Ascending aorta (tissue), 2 donors: ENCODE data around the gene COQ7. TPM values are rescaled to one million over a fixed set of nuclear protein-coding genes. Genes with fewer than 3 reads are reported as not detected.

Source experiments
- DNase-seq, 2 donors: peaks; one replicate each; pipeline ENCODE4 v3.0.0-alpha.2; 2019; ENCODE audit warnings: low spot score in 2 of 2
- H3K27ac ChIP-seq, 2 donors: fragments of 200-600 bp; sonication (generic); one replicate each; pipeline ENCODE4 v1.5.1; 2016 to 2017; ENCODE audit warnings: mild to moderate bottlenecking in 1 of 2
- H3K27me3 ChIP-seq: fragments of 200-600 bp; sonication (generic); one replicate; pipeline ENCODE4 v1.5.1; 2017
- H3K36me3 ChIP-seq, 2 donors: fragments of 200-600 bp; sonication (generic); one replicate each; pipeline ENCODE4 v1.5.1; 2016
- H3K4me1 ChIP-seq, 2 donors: fragments of 200-600 bp; sonication (generic); one replicate each; pipeline ENCODE4 v1.5.1; 2016 to 2017; ENCODE audit warnings: mild to moderate bottlenecking in 1 of 2
- H3K4me3 ChIP-seq, 2 donors: fragments of 200-600 bp; sonication (generic); one replicate each; pipeline ENCODE4 v1.5.1; 2016 to 2017; ENCODE audit warnings: mild to moderate bottlenecking in 1 of 2
- H3K9me3 ChIP-seq, 2 donors: fragments of 200-600 bp; sonication (generic); one replicate each; pipeline ENCODE4 v1.5.1; 2016
- intact Hi-C: fragments of 100-400 bp; cut with DNase I; formaldehyde crosslinking; loops from one replicate; pipeline ENCODE4 v1.15.1; 2023
- total RNA-seq: library from RNA; depleted of rRNA; stranded (reverse); fragments of >200 nt; gene quantifications from one replicate; pipeline ENCODE4 v1.1.0, GENCODE V29; 2016
- TF ChIP-seq, protein P1 (sequence below), 3 experiments: fragments of 200-600 bp in 2 of 3; fragments of 450-650 bp in 1 of 3; sonication (generic) in 2 of 3; IDR thresholded peaks; one replicate each; pipeline ENCODE4 v1.5.1; 2016 to 2019; ENCODE audit warnings: antibody characterized with exemption in 3 of 3, mild to moderate bottlenecking in 1 of 3, moderate library complexity in 1 of 3

The COQ7 gene
- total RNA-seq, 1 donor from 2014 or later: 3.1 TPM

DNA sequence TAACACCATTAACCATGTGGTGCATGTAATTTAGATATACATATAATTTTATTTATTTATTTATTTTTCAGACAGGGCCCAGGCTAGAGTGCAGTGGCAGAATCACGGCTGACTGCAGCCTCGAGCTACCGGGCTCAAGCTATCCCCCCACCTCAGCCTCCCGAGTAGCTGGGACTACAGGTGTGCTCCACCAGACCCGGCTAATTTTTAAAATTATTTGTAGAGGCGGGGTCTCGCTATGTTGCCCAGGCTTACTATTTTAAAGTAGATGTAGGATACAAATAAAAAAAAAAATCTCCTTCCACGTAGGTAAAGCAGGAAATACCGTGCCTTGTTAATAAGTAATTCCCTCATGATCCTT is 446 bp upstream of the COQ7 start:
- peak overlapping the region; percentile 96 to 99 for H3K27ac ChIP-seq

DNA sequence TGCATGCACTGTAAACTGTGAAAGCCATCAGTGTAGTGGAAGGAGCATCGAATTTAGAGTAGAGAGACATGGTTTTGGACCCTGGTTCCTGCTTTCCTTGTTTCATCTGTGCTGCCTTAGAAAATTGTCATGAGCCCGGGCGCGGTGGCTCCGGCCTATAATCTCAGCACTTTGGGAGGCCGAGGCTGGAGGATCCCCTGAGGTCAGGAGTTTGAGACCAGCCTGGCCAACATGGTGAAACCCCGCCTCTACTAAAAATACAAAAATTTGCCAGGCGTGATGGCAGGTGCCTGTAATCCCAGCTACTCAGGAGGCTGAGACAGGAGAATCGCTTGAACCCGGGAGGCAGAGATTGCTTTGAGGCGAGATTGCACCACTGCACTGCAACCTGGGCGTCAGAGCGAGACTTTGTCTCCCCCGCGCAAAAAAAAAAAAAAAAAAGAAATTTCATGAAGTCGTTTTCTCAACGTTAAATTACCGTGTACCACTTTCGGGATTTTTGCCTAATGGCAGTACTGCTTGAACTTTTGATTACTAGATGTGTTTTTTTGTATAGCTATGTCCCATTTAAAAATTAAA is 912 bp downstream of the COQ7 start:
- peak overlapping the region; percentile 96 to 99 for H3K27ac ChIP-seq
- H3K27me3 ChIP-seq: no peaks in the 10 kb centered on the region
- H3K36me3 ChIP-seq: peaks cover 5 to 10% of the 10 kb centered on the region in 2 donors
- intact Hi-C loops: loop anchor here (5.0 kb wide), 2 partner anchors 136 to 649 kb away; partner anchors contain the start of genes IQCK and KNOP1
- peak overlapping the region; percentile 71 to 85 for H3K4me3 ChIP-seq
- peak in 1 of 2 donors; percentile 64 for DNase-seq
- peaks cover 0 to 14% of the 10 kb centered on the region in 2 donors for H3K4me1 ChIP-seq
- TF ChIP-seq, protein P1, sequence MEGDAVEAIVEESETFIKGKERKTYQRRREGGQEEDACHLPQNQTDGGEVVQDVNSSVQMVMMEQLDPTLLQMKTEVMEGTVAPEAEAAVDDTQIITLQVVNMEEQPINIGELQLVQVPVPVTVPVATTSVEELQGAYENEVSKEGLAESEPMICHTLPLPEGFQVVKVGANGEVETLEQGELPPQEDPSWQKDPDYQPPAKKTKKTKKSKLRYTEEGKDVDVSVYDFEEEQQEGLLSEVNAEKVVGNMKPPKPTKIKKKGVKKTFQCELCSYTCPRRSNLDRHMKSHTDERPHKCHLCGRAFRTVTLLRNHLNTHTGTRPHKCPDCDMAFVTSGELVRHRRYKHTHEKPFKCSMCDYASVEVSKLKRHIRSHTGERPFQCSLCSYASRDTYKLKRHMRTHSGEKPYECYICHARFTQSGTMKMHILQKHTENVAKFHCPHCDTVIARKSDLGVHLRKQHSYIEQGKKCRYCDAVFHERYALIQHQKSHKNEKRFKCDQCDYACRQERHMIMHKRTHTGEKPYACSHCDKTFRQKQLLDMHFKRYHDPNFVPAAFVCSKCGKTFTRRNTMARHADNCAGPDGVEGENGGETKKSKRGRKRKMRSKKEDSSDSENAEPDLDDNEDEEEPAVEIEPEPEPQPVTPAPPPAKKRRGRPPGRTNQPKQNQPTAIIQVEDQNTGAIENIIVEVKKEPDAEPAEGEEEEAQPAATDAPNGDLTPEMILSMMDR (IDR thresholded peaks at IDR 0.05): no peak
- H3K9me3 ChIP-seq: no peaks in the 10 kb centered on the region

More for the DNA sequence above, 446 bp upstream of the COQ7 start:
- no peak for DNase-seq
- no peaks in the 10 kb centered on the region for H3K27me3 ChIP-seq
- intact Hi-C loops: loop anchor here (1.0 to 5.0 kb wide), 5 partner anchors 46 to 650 kb away; partner anchors contain the start of genes ARL6IP1, CCP110, GDE1 and IQCK
- no peaks in the 10 kb centered on the region for H3K9me3 ChIP-seq
- H3K4me3 ChIP-seq: peak overlapping the region in 1 of 2 donors; percentile 30
- H3K4me1 ChIP-seq: peaks cover 0 to 14% of the 10 kb centered on the region in 2 donors
- H3K36me3 ChIP-seq: peaks cover 0 to 1% of the 10 kb centered on the region in 2 donors
- TF ChIP-seq, protein P1 (IDR thresholded peaks at IDR 0.05): no peak

DNA sequence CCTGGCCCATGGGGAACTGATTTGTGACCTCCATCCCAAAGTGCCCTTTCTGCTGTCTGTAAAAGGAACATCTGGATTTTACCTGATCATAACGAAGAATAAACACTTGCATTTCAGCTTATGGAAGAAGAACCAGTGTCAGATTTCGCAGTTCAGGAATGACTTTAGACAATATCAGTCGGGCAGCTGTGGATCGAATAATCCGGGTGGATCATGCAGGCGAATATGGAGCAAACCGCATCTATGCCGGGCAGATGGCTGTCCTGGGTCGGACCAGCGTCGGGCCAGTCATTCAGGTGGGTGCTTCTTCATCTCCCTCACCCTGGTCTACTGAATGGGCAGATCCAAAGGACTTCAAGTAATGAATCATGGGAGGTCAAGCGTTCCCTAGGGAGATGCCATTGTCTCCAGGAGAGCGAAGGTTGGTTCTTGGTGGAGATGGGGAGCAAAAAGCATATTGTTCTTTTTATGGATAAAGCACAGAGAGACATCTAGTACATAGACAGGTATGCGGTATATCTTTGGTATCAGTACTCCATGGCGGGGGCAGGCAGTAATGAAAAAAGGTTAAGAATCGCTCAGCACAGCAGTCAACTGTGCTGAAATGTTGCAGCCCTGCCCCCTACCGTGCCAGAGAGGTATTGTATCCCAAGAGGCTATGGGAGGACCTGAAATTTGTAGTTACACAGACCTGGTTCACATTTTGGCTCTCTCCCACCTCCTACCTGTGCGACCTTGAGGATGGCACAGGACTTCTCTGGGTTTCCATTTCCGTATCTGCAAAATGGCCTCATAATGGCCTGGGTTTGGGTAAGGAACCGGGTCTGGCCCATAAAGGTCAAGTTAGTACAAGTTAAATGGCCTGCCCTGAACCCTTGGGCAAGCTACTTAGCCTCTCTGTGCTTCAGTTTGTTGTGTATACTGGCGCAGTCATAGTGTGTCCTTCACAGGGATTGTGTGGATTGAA is 4.7 kb downstream of the COQ7 start:
- Histone ChIP-seq H3K27ac (no peak overlapping the region), H3K4me1 (peaks cover 0 to 10% of the 10 kb centered on the region in 2 donors), H3K27me3 (no peaks in the 10 kb centered on the region), H3K36me3 (peaks cover 7 to 42% of the 10 kb centered on the region in 2 donors), H3K9me3 (no peaks in the 10 kb centered on the region), H3K4me3 (no peak overlapping the region)
- TF ChIP-seq, protein P1 (IDR thresholded peaks at IDR 0.05): peak; percentile 11 to 55 (median 38)
- intact Hi-C loops: loop anchor here (1.0 kb wide), 1 partner anchor 89 kb away; the partner anchor contains the start of gene TMC7
- peak in 1 of 2 donors; percentile 69 for DNase-seq

DNA sequence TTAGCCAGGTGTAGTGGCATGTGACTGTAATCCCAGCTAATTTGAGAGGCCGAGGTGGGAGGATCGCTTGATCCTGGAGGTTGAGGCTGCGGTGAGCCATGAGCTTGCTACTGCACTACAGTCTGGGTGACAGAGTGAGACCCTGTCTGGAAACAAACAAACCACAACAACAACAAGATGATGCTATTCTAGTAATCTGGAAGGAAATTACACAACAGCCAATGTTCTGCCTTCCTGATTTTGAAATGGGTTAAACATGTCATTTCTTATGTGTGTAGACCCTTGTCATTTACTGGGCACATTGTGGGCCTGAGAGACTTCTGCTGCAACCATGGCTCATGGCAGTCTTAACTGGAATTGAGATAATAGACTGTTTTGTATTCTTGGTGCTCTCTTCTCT is 5.9 kb downstream of the COQ7 start:
- no peak overlapping the region for H3K4me3 ChIP-seq
- H3K4me1 ChIP-seq: peaks cover 0 to 8% of the 10 kb centered on the region in 2 donors
- DNase-seq: no peak
- intact Hi-C loops: no loop called here
- H3K27me3 ChIP-seq: no peaks in the 10 kb centered on the region
- H3K36me3 ChIP-seq: peaks cover 18 to 53% of the 10 kb centered on the region in 2 donors
- H3K9me3 ChIP-seq: no peaks in the 10 kb centered on the region
- TF ChIP-seq, protein P1 (IDR thresholded peaks at IDR 0.05): no peak
- H3K27ac ChIP-seq: no peak overlapping the region

DNA sequence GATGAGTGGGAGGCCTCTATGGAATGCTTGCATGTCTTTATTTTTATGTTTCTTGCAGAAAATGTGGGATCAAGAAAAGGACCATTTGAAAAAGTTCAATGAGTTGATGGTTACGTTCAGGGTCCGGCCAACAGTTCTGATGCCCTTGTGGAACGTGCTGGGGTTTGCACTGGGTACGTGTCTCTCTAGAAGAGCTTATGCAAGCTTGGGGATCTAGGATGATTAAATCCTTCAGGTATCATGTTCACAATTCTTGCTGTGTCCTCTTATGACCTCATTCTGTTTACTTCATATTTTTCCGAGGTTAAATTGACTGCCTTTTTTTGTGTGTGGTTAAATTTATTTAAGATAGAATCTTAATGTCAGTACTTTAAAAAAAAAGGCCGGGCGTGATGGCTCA is 6.4 kb downstream of the COQ7 start:
- intact Hi-C loops: no loop called here
- DNase-seq: peak in 1 of 2 donors; percentile 3
- no peak overlapping the region for H3K4me3 ChIP-seq
- H3K36me3 ChIP-seq: peaks cover 23 to 58% of the 10 kb centered on the region in 2 donors
- H3K27ac ChIP-seq: no peak overlapping the region
- TF ChIP-seq, protein P1 (IDR thresholded peaks at IDR 0.05): no peak
- H3K4me1 ChIP-seq: peaks cover 0 to 3% of the 10 kb centered on the region in 2 donors
- H3K27me3 ChIP-seq: no peaks in the 10 kb centered on the region
- no peaks in the 10 kb centered on the region for H3K9me3 ChIP-seq
